OCI-M2 (cell line): Measurements from ENCODE around the gene TANC2.
A peak's percentile ranks its signal among the peaks of the same experiment; 100 is the strongest.
"Not testable (repeated sequence)": the region's sequence is repeated elsewhere in the genome, so short reads cannot be mapped to it uniquely, and the experiment has no call there.

ENCODE experiments used
- DNase-seq: peaks from one replicate; lab custom pipeline; 2025; ENCODE audit not compliant: unreplicated experiment; lab: John Stamatoyannopoulos, UW

TANC2 gene

GRCh38 chr17:62963296-62963695 lies 2.7 kb upstream of the TANC2 start:
- no peak for DNase-seq

GRCh38 chr17:62964506-62964905 lies 1.5 kb upstream of the TANC2 start:
- no peak for DNase-seq

GRCh38 chr17:62965174-62965685 lies 805 bp upstream of the TANC2 start:
- no peak for DNase-seq

- no peak for DNase-seq
Measured at GRCh38 chr17:62966426-62967204, 580 bp downstream of the TANC2 start.

GRCh38 chr17:62967205-62967529 lies 1.1 kb downstream of the TANC2 start:
- DNase-seq: no peak

GRCh38 chr17:62968445-62968923 lies 2.4 kb downstream of the TANC2 start:
- DNase-seq: no peak

- no peak for DNase-seq
Measured at GRCh38 chr17:62970610-62971009, 4.6 kb downstream of the TANC2 start.

GRCh38 chr17:62971853-62972252 lies 5.8 kb downstream of the TANC2 start:
- no peak for DNase-seq

- DNase-seq: no peak
Measured at GRCh38 chr17:62974788-62975187, 8.8 kb downstream of the TANC2 start.

- no peak for DNase-seq
Measured at GRCh38 chr17:62975206-62975605, 9.2 kb downstream of the TANC2 start.

- not testable (repeated sequence) for DNase-seq
Measured at GRCh38 chr17:62976643-62977231, 10.7 kb downstream of the TANC2 start.

GRCh38 chr17:62980842-62981241 lies 14.8 kb downstream of the TANC2 start:
- no peak for DNase-seq

GRCh38 chr17:62981933-62982332 lies 15.9 kb downstream of the TANC2 start:
- no peak for DNase-seq

GRCh38 chr17:62984801-62985200 lies 18.8 kb downstream of the TANC2 start:
- no peak for DNase-seq

- no peak for DNase-seq
Measured at GRCh38 chr17:62986549-62986948, 20.5 kb downstream of the TANC2 start.

- DNase-seq: no peak
Measured at GRCh38 chr17:62987136-62987535, 21.1 kb downstream of the TANC2 start.

GRCh38 chr17:62989501-62989900 lies 23.5 kb downstream of the TANC2 start:
- DNase-seq: no peak

GRCh38 chr17:62994931-62995330 lies 28.9 kb downstream of the TANC2 start:
- peak; percentile 50 for DNase-seq

- DNase-seq: no peak
Measured at GRCh38 chr17:62995377-62995885, 29.4 kb downstream of the TANC2 start.

GRCh38 chr17:62996221-62996620 lies 30.2 kb downstream of the TANC2 start:
- no peak for DNase-seq

- DNase-seq: no peak
Measured at GRCh38 chr17:62998166-62998565, 32.1 kb downstream of the TANC2 start.

- DNase-seq: no peak
Measured at GRCh38 chr17:62998665-62999393, 32.8 kb downstream of the TANC2 start.
